SKM-1 (cell line): Measurements from ENCODE around the gene CROT.
"Not testable (repeated sequence)": the region's sequence is repeated elsewhere in the genome, so short reads cannot be mapped to it uniquely, and the experiment has no call there.

Experiments
- DNase-seq: peaks from one replicate; lab custom pipeline; 2025; ENCODE audit not compliant: unreplicated experiment; lab: John Stamatoyannopoulos, UW

The CROT gene

GRCh38 chr7:87345166-87345927 is at the start of gene CROT:
CROT (plus strand) TSS chr7:87345664; CDS start chr7:87349069, 3,405 bp downstream.
- DNase-seq, result peak; percentile 82

- DNase-seq, result no peak
Measured at GRCh38 chr7:87300756-87301155, 44.7 kb upstream of the CROT start.

- no peak for DNase-seq
Measured at GRCh38 chr7:87310790-87311419, 34.6 kb upstream of the CROT start.

- peak; percentile 16 for DNase-seq
Measured at GRCh38 chr7:87312215-87312865, 33.1 kb upstream of the CROT start.

GRCh38 chr7:87316097-87316700 is 29.3 kb upstream of the CROT start:
- DNase-seq, result no peak

GRCh38 chr7:87316846-87317552 is 28.5 kb upstream of the CROT start:
- DNase-seq, result no peak

- DNase-seq, result no peak
Measured at GRCh38 chr7:87317691-87318245, 27.7 kb upstream of the CROT start.

GRCh38 chr7:87318741-87319140 is 26.7 kb upstream of the CROT start:
- DNase-seq, result no peak

GRCh38 chr7:87319154-87319581 is 26.3 kb upstream of the CROT start:
- not testable (repeated sequence) for DNase-seq

GRCh38 chr7:87322912-87323311 is 22.6 kb upstream of the CROT start:
- DNase-seq, result no peak

GRCh38 chr7:87325576-87326370 is 19.7 kb upstream of the CROT start:
- DNase-seq, result no peak

- no peak for DNase-seq
Measured at GRCh38 chr7:87328281-87328680, 17.2 kb upstream of the CROT start.

- DNase-seq, result no peak
Measured at GRCh38 chr7:87330316-87330715, 15.1 kb upstream of the CROT start.

- no peak for DNase-seq
Measured at GRCh38 chr7:87330942-87331341, 14.5 kb upstream of the CROT start.

GRCh38 chr7:87331687-87332252 is 13.7 kb upstream of the CROT start:
- DNase-seq, result no peak

- no peak for DNase-seq
Measured at GRCh38 chr7:87332321-87332720, 13.1 kb upstream of the CROT start.

GRCh38 chr7:87336136-87336535 is 9.3 kb upstream of the CROT start:
- no peak for DNase-seq

GRCh38 chr7:87337331-87337730 is 8.1 kb upstream of the CROT start:
- no peak for DNase-seq

- DNase-seq, result no peak
Measured at GRCh38 chr7:87339373-87339897, 6.0 kb upstream of the CROT start.
